RWPE1 (cell line): ENCODE data around the gene OSBP2.

Source experiments
- CTCF ChIA-PET: fragments of 350-600 bp; sonication (Branson Sonifier 250); formaldehyde crosslinking; extraction: SDS; loops from one replicate; lab custom pipeline; 2021; lab: Yijun Ruan, JAX
- POLR2A ChIA-PET: fragments of 400-600 bp; formaldehyde crosslinking; extraction: SDS; loops from one replicate; lab custom pipeline; 2020; ENCODE audit warnings: antibody characterized with exemption; ENCODE audit not compliant: low non-redundant PET; lab: Yijun Ruan, JAX
- DNase-seq: peaks from one replicate; pipeline ENCODE4 v3.0.0; 2012; ENCODE audit warnings: low spot score
- H3K27ac ChIP-seq: fragments of 450-650 bp; 2 replicates; pipeline ENCODE4 v1.5.1; 2017
- CTCF ChIP-seq: fragments of 450-650 bp; conservative IDR thresholded peaks from 2 replicates; pipeline ENCODE4 v1.5.1; 2017; ENCODE audit warnings: low read depth, mild to moderate bottlenecking

The OSBP2 gene

GRCh38 chr22:30778261-30778660 is 83.6 kb downstream of the OSBP2 start:
- ChIA-PET POLR2A (no interaction called here), CTCF (interaction anchor here (0.7 kb wide), 1 partner anchor 15 kb away, joined by 3 read pairs; no protein-coding TSS in a partner anchor)
- no peak overlapping the region for H3K27ac ChIP-seq
- TF ChIP-seq CTCF = no peak
- no peak for DNase-seq

- DNase-seq = no peak
- no peak for TF ChIP-seq CTCF
- ChIA-PET POLR2A (no interaction called here), CTCF (no interaction called here)
- no peak overlapping the region for H3K27ac ChIP-seq
Observed at GRCh38 chr22:30780026-30780425, 85.4 kb downstream of the OSBP2 start.

- no peak for DNase-seq
- no peak overlapping the region for H3K27ac ChIP-seq
- no peak for TF ChIP-seq CTCF
- ChIA-PET CTCF (no interaction called here), POLR2A (no interaction called here)
Observed at GRCh38 chr22:30781271-30781875, 86.7 kb downstream of the OSBP2 start.

- ChIA-PET CTCF (no interaction called here), POLR2A (no interaction called here)
- H3K27ac ChIP-seq = no peak overlapping the region
- no peak for DNase-seq
- no peak for TF ChIP-seq CTCF
Observed at GRCh38 chr22:30782613-30783012, 87.9 kb downstream of the OSBP2 start.

GRCh38 chr22:30783021-30783420 is 88.3 kb downstream of the OSBP2 start:
- no peak for DNase-seq
- no peak overlapping the region for H3K27ac ChIP-seq
- TF ChIP-seq CTCF = no peak
- ChIA-PET CTCF (no interaction called here), POLR2A (no interaction called here)

- ChIA-PET POLR2A (no interaction called here), CTCF (interaction anchor here (0.6 kb wide), 2 partner anchors 134 to 323 kb away, joined by 3 to 6 read pairs; no protein-coding TSS in a partner anchor)
- DNase-seq = no peak
- TF ChIP-seq CTCF = no peak
- no peak overlapping the region for H3K27ac ChIP-seq
Observed at GRCh38 chr22:30785527-30785926, 90.9 kb downstream of the OSBP2 start.

- TF ChIP-seq CTCF = no peak
- CTCF ChIA-PET = no interaction called here
- POLR2A ChIA-PET = no interaction called here
- DNase-seq = no peak
- H3K27ac ChIP-seq = no peak overlapping the region
Observed at GRCh38 chr22:30790366-30790765, 95.7 kb downstream of the OSBP2 start.
